Liver (tissue), 3 donors: Measurements from ENCODE around the gene MAG.

ENCODE experiments used
- RAD21 ChIP-seq, 2 donors: IDR thresholded peaks; 2 replicates each; pipeline ENCODE4 v1.6.1; 2016; ENCODE audit warnings: antibody characterized with exemption in 2 of 2, mild to moderate bottlenecking in 2 of 2
- YY1 ChIP-seq: IDR thresholded peaks from 2 replicates; pipeline ENCODE4 v1.6.1; 2016; ENCODE audit warnings: antibody characterized with exemption, mild to moderate bottlenecking
- TF ChIP-seq, protein P1 (sequence below): IDR thresholded peaks from 2 replicates; pipeline ENCODE4 v1.6.1; 2016; ENCODE audit warnings: antibody characterized with exemption
- TF ChIP-seq, protein P2 (sequence below): fragments of 150-350 bp; IDR thresholded peaks from 2 replicates; pipeline ENCODE4 v1.5.1; 2017; ENCODE audit warnings: improper control_type of control experiment, low read depth, low read length; ENCODE audit not compliant: missing input control
- TF ChIP-seq, protein P3 (sequence below): IDR thresholded peaks from 2 replicates; pipeline ENCODE4 v1.6.1; 2016; ENCODE audit warnings: antibody characterized with exemption, mild to moderate bottlenecking
- donor health status: healthy.
- donor health status: healthy.

DNA sequence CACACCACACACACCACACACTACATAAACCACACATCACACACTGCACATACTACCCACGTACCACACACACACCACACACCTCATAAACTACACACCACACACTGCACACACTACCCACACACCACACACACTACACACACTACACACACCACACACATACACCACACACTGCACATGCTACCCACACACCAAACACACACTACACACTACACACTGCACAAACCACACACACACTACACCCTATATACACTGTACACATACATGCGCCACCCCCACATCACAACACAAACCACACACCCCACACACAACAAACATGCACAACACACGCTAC lies 5.5 kb downstream of the MAG start:
- TF ChIP-seq, protein P1, sequence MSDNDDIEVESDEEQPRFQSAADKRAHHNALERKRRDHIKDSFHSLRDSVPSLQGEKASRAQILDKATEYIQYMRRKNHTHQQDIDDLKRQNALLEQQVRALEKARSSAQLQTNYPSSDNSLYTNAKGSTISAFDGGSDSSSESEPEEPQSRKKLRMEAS = no peak
- TF ChIP-seq, protein P2, sequence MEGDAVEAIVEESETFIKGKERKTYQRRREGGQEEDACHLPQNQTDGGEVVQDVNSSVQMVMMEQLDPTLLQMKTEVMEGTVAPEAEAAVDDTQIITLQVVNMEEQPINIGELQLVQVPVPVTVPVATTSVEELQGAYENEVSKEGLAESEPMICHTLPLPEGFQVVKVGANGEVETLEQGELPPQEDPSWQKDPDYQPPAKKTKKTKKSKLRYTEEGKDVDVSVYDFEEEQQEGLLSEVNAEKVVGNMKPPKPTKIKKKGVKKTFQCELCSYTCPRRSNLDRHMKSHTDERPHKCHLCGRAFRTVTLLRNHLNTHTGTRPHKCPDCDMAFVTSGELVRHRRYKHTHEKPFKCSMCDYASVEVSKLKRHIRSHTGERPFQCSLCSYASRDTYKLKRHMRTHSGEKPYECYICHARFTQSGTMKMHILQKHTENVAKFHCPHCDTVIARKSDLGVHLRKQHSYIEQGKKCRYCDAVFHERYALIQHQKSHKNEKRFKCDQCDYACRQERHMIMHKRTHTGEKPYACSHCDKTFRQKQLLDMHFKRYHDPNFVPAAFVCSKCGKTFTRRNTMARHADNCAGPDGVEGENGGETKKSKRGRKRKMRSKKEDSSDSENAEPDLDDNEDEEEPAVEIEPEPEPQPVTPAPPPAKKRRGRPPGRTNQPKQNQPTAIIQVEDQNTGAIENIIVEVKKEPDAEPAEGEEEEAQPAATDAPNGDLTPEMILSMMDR = no peak
- no peak for TF ChIP-seq YY1
- TF ChIP-seq RAD21 (IDR thresholded peaks at IDR 0.05) = no peak
- TF ChIP-seq, protein P3, sequence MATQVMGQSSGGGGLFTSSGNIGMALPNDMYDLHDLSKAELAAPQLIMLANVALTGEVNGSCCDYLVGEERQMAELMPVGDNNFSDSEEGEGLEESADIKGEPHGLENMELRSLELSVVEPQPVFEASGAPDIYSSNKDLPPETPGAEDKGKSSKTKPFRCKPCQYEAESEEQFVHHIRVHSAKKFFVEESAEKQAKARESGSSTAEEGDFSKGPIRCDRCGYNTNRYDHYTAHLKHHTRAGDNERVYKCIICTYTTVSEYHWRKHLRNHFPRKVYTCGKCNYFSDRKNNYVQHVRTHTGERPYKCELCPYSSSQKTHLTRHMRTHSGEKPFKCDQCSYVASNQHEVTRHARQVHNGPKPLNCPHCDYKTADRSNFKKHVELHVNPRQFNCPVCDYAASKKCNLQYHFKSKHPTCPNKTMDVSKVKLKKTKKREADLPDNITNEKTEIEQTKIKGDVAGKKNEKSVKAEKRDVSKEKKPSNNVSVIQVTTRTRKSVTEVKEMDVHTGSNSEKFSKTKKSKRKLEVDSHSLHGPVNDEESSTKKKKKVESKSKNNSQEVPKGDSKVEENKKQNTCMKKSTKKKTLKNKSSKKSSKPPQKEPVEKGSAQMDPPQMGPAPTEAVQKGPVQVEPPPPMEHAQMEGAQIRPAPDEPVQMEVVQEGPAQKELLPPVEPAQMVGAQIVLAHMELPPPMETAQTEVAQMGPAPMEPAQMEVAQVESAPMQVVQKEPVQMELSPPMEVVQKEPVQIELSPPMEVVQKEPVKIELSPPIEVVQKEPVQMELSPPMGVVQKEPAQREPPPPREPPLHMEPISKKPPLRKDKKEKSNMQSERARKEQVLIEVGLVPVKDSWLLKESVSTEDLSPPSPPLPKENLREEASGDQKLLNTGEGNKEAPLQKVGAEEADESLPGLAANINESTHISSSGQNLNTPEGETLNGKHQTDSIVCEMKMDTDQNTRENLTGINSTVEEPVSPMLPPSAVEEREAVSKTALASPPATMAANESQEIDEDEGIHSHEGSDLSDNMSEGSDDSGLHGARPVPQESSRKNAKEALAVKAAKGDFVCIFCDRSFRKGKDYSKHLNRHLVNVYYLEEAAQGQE = no peak
